Stimulated activated CD8-positive, alpha-beta memory T cell treated with anti-CD3 and anti-CD28 coated beads, Interleukin-7, amount 100 ng/mL, for 1 hour (primary cell): ENCODE data around the gene CAMKK2.

Experiments used
- DNase-seq, 2 donors: peaks; one replicate each; pipeline ENCODE4 v3.0.0-alpha.2; 2020; ENCODE audit warnings: low read depth in 2 of 2

The CAMKK2 gene

DNA sequence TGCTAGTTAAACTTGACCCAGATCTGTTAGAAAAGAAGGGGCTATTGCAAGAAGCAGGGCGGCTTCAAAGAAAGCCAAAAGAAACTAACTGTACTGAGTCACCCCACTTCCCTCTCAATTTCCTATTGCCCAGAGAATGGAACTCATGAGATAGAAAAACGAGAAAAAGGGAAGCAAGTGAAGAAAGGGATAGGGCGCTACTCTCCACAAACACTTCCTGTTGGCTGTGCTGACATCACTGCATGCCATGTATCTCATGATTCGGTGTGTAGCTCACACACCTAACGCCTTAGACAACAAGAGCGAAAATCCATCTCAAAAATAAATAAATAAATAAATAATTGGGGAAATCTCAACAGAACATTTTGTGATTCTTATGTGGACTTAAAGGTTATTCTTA lies 99.6 kb downstream of the CAMKK2 start:
- no peak for DNase-seq

DNA sequence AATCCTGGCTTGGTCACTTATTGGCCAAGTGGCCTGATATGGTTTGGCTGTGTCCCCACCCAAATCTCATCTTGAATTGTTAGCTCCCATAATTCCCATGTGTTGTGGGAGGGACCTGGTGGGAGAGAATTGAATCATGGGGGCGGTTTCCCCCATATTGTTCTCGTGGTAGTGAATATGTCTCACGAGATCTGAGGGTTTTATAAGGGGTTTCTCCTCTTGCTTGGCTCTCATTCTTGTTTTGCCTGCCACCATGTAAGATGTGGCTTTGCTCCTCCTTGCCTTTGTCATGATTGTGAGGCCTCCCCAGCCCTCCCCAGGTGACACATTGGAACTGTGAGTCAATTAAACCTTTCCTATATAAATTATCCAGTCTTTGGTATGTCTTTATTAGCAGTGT lies 105.4 kb downstream of the CAMKK2 start:
- DNase-seq, result no peak

DNA sequence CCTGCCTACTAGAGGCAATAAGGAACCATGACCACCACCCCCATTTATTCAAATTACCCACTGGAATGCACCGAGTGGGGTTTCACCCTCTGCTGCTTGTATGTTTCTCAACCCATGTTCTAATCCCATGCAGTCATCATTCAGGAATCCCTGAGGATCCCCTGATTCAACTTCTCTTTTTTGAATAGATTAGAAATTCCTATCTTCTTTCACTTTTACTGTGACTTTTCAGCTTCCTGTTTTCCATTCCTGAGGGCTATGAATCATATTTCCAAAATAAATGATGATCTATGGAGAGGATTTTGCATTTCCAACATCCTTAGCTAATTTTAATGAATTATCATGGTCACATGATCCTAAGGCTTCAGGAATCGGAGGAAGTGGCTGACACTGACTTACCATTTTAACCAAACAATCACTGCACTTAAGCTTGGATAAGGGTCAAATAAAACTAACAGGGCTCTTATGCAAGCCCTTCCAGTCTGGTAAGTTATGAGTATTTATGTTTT lies 105.9 kb downstream of the CAMKK2 start:
- no peak for DNase-seq

DNA sequence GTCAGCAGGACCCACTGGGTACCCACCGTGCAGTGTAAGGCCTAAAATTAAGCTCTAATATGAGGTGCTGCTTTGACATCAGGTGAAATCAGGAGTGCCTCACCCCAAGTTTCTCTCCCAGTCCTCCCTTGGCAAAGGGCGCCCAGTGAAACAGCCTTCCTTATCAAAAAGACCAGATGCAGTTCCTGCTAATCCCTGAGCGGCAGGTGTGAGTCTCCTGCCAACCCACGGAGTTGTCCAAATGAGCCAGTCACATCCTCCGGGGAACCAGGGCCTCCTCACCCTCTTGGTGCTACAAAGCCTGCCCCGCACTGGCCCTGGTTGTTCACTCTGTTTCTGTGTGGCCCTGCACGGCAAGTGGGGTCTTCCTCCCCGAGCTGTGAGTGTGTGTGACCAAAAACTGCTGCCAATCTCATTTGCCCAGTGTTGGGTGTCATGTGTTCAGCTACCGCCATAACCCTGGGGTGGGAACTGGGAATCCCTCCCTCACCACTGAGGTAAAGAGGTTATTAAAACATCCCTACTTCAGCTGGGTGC lies 106.8 kb downstream of the CAMKK2 start:
- DNase-seq, result no peak

DNA sequence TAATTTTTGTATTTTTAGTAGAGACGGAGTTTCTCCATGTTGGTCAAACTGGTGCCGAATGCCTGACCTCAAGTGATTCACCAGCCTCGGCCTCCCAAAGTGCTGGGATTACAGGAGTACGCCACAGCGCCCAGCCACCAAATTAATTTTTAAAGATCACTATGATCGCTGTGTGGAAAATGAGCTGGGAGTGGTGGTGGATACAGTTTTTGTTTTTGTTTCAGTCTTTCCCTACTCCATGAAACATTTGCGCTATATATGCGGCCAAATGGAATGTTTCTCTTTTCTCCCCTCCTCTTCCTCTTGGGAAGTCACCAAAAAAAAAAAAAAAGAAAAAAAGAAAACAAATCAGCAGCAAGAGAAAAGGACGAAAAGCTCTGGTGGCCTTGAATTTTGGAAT lies 107.4 kb downstream of the CAMKK2 start:
- DNase-seq, result no peak

DNA sequence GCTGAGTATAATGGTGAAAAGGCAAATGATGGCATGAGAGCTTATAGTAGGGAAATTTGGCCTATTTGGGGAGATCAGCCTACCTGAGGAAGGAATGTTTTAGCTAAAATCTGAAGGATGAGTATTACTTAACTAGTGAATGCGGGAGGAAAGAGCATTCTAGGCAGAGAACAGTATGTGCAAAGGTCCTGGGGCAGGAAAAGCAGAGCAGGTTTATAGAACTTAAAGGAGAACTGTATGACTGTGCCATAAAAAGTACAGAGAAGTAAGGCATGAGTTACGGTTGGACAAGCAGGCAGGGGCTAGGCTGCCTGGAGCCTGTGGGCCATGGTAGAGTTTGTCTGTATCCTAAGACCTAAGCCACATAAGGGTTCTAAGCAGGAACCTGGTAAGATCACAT lies 108.3 kb downstream of the CAMKK2 start:
- DNase-seq, result no peak
